GM19455 (cell line): ENCODE data around the gene SLC25A28.
"Not testable (repeated sequence)": the region's sequence is repeated elsewhere in the genome, so short reads cannot be mapped to it uniquely, and the experiment has no call there.

Experiments
- ATAC-seq: cut with Tn5 transposase; IDR thresholded peaks from one replicate; pipeline ENCODE4 v1.9.1; 2021; ENCODE audit not compliant: unreplicated experiment

SLC25A28 gene

DNA sequence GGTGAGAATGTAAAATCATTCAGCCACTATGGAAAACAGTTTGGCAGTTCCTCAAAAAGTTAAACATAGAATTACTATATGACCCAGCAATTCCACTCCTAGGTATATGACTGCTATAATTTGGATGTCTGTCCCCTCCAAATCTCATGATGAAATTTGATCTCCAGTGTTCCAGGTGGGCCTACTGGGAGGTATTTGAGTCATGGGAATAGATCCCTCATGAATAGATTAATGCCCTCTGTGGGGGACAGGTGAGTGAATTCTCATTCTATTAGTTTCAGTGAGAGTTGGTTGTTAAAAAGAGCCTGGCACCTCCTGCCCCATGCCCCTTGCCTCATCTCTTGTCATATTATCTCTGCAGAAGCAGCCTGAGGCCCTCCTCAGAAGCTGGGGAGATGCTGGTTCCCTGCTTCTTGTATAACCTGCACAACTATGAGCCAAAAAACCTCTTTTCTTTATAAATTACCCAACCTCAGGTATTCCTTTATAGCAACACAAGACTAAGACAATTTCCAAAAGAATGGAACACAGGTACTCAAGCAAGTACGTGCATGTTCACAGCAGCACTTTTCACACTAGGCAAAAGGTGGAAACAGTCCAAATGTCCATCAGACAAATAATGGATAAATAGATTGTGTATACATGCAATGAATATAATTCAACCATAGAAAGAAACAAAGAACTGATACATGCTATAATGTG, 8.8 kb upstream of the SLC25A28 start:
- no peak for ATAC-seq

DNA sequence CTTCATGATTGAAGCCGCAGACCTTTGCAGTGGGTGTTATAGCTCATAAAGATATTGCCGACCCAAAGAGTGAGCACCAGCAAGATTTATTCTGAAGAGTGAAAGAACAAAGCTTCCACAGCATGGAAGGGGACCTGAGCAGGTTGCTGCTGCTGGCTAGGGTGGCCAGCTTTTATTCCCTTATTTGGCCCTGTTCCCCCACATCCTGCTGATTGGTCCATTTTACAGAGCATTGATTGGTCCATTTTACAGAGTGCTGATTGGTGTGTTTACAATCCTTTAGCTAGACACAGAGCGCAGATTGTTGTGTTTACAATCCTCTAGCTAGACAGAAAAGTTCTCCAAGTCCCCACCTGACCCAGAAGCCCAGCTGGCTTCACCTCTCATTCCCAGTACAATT, 4.9 kb upstream of the SLC25A28 start:
- ATAC-seq = not testable (repeated sequence)

DNA sequence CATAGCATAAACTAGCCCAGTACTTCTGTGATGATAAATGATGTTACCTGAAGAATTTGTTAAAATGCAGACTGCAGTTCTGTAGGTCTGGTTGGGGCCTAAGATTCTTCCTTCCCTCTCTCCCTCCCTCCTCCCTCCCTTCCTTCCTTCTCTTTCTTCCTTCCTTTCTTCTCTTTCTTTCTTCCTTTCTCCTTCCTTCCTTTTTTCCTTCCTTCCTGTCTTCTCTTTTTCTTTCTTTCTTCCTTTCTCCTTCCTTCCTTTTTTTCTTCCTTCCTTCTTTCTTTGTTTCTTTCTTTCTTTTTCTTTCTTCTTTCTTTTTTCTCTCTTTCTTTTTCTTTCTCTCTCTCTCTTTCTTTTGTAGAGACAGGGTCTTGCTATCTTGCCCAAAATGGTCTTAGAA, 3.7 kb upstream of the SLC25A28 start:
- ATAC-seq = no peak

DNA sequence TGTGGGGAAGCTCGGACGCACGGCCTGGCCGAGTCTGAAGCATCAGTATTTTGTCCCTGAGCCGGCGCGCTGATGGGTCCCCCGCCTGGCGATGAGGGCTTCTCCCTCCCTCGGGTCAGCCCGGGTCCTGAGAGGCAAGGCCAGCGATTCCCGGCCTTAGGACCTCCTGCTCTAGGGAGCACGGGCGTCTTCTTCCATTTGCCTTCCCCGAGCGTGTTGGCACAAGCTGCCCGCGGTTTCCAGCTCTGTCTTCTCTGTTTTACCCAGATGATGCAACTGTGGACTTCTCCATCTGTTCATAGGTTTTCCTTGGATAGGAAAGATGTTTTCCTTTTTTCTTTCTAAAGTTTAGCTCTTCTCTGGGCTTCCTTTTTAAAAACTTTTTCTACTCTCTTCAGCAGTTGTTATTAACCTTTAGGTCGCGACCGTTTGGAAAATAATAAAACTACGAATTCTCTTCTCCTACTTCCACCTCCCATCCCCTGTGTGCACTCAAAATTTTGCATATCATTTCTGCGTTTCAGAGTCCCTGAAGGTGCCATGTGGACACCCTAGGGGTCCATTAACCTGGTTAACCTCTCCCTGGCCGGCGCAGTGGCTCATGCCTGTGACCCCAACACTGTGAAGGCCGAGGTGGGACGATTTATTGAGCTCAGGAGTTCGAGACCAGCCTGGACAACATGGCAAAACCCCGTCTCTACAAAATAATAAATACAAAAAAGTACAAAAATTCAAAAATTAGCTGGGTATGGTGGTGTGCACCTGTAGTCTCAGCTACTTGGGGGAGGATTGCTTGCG, 1.4 kb upstream of the SLC25A28 start:
- ATAC-seq = no peak

DNA sequence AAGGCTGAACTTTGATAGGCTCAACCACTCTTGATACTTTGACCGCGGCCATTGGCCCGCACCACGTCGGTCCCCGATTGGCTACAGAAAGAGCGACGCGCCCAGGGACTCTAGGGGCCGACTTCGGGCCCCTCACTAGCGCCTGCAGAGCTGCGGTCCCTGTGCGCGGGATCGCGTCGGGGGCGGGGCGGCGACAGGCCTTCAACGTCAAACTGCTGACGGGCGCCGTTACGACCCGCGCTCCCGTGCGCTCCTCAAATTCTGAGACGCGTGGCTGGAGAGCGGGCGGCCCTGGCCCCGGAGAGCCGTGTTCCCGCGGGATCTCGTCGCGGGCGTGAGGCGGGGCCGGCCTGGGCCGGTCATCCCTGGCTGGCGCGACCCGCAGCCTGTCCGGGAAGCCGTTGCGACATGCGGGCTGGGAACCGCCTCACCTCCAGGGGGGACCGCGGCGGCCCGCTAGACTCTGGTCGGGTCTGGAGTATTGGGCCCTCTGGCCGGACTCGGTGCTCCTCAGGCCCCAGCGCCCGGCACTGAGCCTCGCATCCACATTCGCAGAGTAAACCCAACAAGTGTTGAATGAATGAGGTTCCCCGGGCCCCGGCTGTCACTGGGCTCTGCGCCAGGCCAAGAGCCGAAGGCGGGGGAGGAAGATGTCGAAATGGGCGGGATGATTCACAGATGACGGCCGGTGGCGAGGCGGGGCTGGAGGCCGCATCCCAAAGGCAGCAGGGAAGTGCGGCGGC, 643 bp upstream of the SLC25A28 start:
- peak; percentile 89 for ATAC-seq

DNA sequence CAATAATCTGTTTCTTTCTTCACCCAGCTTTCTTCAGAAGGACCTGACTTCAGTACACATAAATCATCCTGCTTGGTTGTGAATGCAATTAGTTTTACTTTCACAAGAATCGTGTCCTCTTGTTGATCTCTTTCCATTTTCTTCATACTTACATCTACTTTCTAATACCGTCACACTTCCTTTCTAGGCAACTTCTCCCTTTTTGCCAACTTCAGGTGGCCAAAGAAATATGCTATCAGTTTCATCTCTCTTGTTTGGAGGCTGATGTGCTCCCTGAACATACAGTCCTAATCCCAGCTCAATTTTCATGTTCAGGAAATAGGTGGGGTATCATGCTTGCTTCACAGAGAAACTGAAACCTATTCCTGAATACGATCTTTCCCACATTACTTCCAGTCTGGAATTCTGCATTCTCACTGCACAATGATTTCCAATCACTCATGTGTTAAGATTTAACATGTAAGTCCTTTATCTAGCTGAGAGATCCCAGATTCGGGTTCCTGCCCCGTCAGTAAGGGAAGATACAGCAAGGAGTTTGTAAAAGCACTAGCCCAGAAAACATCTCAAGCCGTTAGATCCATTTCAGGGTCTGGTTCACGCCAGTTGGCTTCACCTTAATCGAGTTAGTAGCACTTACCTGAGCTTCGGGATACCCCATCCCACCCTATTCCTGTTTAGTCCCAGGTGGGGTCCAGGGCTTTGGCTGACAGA, 994 bp downstream of the SLC25A28 start:
- ATAC-seq = no peak

DNA sequence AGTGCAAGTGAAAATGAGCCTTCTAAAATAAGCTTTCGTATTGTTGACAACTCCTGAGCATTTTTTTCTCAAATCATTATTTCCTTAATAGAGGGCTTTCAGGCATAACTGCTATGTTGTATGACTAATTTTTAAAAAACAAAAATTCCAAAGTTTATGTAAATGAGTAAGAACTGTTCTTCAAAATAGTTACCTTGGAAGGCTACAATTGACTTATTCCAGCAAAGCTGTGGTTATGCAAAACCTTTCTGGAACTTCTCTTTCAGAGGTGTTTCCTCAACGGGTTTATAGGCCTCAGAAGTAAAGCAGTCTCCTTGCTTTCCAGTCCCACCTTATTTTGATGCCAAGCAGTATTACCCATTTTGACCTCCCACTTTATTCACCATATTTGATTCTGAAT, 2.5 kb downstream of the SLC25A28 start:
- no peak for ATAC-seq

DNA sequence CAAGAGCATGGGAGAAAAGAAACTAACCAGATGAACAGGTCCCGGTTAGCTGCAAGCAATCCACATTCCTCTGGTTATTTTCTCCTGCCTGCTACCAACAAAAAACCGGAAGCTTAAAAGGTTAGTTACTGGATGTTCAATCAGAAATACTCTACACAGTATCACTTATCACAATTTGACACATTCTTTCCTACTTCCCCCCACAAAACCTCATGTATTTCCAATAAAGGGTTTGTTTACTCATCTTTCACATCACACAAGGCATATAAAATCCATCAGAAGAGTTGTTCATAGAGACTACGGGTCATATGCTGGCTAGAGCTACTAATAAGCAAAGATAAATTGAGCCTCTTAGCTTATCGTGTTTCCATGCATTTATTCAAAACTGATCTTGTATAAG, 4.8 kb downstream of the SLC25A28 start:
- no peak for ATAC-seq

DNA sequence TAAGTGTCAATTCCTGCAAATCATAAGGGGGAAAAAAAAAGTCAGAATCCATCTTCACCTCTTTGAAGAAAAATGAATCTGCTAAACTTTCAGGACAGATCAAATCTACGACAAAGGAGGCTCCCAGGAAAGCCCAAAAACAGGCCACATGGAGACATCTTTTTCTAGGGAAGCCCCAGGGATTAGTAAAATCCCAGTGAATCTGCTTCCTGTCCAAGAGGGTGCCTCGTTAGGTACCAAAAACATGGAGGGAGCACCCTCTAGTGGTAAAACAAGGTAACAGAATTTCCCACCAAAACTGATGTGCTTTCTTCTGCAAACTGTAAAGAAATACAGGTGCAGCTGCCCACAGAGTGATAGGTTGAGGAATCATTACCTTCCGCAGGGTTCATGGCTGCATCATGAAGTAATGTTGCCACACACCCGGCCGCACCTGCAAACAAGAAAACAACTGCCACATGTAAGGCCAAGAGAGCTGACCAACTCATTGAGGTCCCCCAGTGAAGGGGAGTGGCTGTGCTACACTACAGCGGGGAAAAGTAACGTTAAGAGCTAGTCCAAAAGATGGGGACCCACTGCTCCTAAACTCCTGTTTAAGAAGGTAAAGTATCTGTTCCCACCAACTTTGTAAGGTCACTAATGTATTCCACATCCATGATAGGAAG, 7.9 kb downstream of the SLC25A28 start:
- no peak for ATAC-seq

DNA sequence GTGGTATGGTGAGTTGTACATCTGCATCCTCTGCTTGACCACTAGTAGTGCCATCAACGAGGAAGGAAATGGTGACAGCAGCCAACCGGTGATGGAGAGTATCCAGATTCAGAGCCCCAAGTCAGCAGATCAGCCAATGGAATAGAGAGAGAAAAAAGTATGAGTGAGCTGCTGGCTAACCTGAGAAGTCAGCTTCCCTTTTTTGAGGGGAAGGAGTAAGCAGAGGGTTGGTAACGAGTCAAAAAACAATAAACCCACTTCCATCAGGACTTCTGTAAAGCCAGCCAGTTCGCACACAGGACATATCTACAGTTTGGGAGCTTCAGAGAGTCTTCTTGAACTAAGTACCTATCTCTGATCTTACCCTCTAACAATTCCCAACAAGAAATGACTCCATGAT, 8.9 kb downstream of the SLC25A28 start:
- ATAC-seq = no peak

DNA sequence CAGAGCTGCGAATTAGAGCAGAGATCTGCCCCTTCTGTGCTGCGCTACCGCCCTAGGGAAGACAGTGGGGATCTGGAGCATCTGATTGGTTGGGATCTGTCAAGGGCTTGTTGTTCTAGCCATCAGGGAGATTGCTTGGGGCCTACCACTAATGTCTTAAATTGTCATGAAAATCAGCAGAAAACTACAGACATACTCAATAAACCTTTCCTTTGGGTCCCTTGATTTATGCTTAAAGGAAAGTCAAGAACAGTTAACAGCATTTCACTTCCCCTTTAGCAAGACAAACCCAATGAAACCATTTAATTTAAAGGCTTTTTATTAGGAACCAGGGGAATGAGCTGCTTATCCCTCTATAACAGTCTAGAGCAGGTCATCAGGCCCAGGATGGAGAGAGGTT, 10.0 kb downstream of the SLC25A28 start:
- ATAC-seq = no peak

DNA sequence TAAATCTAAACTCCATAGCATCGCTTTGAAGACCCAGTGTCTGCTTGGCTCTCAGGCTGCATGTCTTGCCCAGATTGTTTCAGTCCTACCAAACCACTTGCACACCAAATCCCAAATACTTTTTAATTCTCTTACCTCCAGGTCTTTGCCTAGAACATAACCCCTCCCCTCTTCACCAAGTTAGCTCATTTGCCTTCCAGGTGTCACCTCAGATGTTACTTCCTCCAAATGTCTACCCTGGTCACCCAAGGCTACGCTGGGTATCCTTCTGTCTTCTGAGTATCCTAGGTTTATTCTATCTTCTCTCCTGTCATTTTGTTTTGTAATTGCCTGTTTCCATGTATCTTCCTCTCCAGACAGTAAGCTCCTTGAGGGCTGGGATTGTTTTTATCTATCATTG, 11.1 kb downstream of the SLC25A28 start:
- ATAC-seq = no peak

DNA sequence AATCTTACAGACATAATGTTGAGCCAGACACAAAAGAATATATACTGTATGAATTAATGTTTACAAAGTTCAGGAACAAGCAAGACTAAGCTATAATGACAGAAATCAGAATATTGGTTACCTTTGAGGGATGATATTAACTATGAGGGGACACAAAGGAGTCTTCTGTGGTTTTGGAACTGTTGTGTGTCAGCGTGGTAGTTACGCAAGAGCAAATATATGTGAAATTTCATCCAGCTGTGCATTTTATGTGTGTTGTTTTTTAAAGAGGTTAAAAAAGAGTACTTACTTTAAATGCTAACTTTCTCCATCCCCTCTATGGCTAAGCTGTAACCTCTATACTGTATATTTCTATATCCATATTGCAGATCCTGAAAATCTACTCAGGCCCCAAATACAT, 14.9 kb downstream of the SLC25A28 start:
- ATAC-seq = no peak

DNA sequence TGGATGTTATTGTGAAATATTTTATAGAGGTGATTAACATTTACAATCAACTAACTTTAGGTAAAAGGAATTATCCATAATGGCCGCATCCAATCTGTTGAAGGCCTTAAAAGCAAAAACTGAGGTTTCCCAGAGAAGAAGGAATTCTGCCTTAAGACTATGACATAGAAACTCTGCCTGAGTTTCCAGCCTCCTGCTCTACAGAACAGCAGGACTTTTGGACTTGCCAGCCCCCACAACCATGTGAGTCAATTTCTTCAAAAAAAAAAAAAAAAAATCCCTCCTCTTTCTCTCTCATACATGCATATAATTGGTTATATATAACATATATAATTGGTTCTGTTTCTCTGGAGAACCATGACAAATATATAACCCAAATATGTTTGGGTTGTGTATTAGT, 15.4 kb downstream of the SLC25A28 start:
- no peak for ATAC-seq

DNA sequence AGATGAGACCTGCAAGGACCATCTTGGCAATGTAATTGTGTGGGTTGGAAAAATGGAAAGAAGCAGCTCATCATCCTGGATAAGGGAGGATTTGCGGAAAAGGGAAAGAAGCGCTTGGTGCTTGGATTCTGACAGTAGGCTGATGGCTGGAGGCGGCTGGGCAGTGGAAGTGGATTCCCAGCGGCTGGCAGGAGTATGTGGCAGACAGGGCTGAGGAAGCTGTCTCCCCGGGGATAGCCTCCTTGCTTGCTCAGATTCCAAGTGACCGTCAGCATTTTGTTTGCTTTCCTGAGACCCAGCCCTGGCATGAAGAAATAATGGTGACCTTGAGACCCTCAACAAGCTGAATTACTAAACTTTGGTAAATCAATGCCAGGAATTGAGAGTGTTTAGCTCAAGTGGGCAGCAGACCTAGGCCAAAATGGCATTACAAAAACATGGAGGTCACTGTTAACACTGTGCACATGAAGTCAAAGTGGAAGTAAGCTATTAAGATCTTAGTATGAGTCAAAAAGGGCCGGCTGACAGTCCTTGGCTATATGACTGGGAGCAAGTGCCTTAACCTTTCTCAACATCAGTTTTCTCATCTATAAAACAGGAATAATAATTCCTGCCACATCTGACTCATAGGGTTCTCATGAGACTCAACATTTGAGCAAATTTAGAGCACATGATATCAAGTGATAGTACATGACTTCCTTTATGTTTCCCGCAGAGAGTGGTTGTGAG, 21.3 kb downstream of the SLC25A28 start:
- no peak for ATAC-seq

DNA sequence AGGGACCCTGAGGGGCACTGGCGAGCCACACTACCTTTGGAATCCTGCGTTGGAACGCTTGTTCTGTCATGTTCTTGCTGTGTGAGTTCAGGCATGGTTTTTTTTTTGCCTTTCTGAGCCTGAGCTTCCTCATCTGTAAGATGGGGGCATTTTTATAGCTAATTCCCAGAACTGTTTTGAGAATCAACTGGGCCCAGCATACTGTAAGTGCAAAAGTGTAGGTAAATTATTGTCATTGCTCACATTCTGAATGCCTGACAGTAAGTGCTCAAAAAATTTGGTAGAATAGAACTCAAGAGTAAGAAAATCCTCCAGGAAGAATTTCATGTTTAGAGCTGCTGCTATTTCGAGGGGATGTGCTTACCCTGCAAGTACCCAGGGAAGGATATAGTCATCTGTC, 22.2 kb downstream of the SLC25A28 start:
- ATAC-seq = no peak

DNA sequence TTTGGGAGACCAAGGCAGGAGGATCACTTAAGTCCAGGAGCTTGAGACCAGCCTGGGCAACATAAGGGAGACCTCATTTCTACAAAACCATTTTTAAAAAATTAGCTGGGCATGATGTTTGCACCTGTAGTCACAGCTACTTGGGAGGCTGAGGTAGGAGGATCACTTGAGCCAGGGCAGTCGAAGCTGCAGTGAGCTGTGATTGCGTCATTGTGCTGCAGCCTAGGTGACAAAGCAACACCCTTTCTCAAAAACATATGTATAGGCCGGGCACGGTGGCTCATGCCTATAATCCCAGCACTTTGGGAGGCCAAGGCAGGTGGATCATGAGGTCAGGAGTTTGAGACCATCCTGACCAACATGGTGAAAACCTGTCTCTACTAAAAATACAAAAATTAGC, 23.5 kb downstream of the SLC25A28 start:
- ATAC-seq = not testable (repeated sequence)

DNA sequence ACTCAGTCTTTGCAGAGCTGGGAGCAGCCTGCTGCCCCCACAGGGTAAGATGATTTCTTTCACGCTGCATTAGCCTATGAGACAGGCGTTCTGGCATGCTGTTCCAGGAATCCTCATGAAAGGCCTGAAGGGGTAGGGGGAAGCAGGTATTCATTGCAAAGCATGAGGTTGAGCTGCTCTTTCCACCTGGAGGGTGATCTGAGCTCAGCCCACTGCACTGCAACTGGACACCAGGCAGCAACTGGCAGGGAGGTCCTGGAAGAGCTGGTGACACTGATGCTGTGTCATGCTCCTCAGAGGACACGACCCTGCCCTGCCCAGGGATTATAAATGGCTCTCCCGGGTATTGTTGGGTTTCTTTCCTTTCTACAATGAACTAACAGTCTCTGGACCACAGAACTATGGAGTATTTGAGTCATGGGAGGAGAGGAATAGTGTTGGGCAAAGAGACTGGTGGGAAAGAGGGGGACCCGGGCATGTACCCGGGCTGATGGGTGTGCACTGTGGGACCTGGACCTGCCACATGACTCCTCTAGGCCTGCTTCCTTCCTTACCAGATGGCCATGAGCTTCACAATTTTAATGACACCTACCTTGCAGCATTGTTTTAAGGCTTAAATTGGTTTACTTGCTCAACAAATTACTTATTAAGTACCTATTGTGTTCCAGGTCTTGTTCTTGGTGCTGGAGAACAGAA, 24.3 kb downstream of the SLC25A28 start:
- no peak for ATAC-seq

DNA sequence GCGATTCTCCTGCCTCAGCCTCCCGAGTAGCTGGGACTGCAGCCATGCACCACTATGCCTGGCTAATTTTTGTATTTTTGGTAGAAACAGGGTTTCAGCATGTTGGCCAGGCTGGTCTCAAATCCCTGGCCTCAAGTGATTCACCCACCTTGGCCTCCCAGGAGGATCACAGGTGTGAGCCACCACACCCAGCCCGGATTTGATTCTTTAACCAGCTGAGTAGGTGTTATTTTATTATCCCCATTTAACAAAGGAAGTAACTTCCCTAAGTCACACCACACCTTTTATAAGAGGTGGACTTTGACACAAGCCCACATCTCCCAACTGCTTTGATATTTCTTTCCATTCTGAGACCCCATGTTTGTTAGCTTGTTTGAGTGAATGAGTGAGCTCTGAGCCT, 25.0 kb downstream of the SLC25A28 start:
- ATAC-seq = no peak

DNA sequence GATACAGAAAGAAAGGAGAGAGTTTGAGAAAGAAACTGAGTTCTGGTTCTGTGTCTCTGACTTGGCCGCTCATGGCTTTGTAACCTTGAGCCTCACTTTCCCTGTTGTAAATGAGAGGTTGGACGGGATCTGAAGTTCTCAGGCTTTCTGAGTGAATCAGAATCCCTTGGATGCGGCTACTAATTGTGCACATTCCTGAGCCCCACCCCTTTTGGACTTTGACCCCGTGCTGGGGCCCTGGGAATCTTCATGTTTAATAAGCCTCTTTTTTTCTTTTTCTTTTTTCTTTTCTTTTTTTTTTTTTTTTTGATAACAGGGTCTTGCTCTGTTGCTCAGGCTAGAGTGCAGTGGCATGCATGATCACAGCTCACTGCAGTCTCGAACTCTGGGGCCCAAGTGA, 26.9 kb downstream of the SLC25A28 start:
- ATAC-seq = no peak
